Muscle layer of duodenum (tissue), 2 donors: ENCODE results near the gene SVIL.
"Not testable (repeated sequence)": the region's sequence is repeated elsewhere in the genome, so short reads cannot be mapped to it uniquely, and the experiment has no call there.

Experiments used
- H3K27ac ChIP-seq: one replicate; pipeline ENCODE4 v1.7.0; 2013; ENCODE audit warnings: mild to moderate bottlenecking, low read length
- H3K27me3 ChIP-seq: one replicate; pipeline ENCODE4 v1.7.0; 2013; ENCODE audit warnings: low read depth, mild to moderate bottlenecking, control low read depth, low read length
- H3K36me3 ChIP-seq, 2 donors: one replicate each; pipeline ENCODE4 v1.7.0; 2013; ENCODE audit warnings: low read length in 2 of 2, control low read depth in 1 of 2, mild to moderate bottlenecking in 1 of 2; ENCODE audit not compliant: insufficient read depth in 2 of 2, control insufficient read depth in 1 of 2
- H3K4me1 ChIP-seq, 2 donors: one replicate each; pipeline ENCODE4 v1.7.0; 2013; ENCODE audit warnings: low read length in 2 of 2, mild to moderate bottlenecking in 2 of 2, control low read depth in 1 of 2, moderate library complexity in 1 of 2; ENCODE audit not compliant: insufficient read depth in 2 of 2, control insufficient read depth in 1 of 2
- H3K4me3 ChIP-seq, 2 donors: one replicate each; pipeline ENCODE4 v1.7.0; 2013; ENCODE audit warnings: low read length in 2 of 2, low read depth in 1 of 2, mild to moderate bottlenecking in 1 of 2
- H3K9me3 ChIP-seq, 2 donors: one replicate each; pipeline ENCODE4 v1.7.0; 2013; ENCODE audit warnings: low read length in 2 of 2, control low read depth in 1 of 2, mild to moderate bottlenecking in 1 of 2; ENCODE audit not compliant: control insufficient read depth in 1 of 2
- donor health status: healthy.

The SVIL gene

DNA sequence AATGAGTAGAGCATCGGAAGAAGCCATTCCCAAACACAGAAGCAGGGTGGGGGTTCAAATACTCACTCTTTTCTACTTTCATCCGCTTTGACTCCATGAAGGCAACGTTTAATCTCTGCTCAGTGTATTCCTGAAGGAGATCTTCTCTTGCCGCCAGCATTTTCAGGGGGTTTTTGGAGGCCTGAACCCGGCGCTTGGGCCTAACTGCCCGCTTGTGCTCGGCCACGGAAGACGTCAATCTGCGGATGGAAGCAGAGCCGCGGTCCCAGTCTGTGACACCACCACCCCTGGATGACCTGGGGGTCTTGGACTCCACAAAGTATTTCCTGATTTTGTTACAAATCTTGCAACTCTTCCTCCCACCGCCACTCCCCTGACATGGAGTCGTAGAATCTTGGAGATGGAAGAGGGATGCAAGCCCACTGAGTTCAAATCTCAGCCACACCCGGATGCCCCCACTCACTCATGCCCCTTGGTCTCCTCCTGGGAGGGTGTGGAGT is 143.9 kb downstream of the SVIL start:
- not testable (repeated sequence) for H3K27ac ChIP-seq, H3K27me3 ChIP-seq, H3K9me3 ChIP-seq, H3K4me3 ChIP-seq, H3K4me1 ChIP-seq
- peaks cover 38 to 78% of the 10 kb centered on the region in 2 donors for H3K36me3 ChIP-seq

DNA sequence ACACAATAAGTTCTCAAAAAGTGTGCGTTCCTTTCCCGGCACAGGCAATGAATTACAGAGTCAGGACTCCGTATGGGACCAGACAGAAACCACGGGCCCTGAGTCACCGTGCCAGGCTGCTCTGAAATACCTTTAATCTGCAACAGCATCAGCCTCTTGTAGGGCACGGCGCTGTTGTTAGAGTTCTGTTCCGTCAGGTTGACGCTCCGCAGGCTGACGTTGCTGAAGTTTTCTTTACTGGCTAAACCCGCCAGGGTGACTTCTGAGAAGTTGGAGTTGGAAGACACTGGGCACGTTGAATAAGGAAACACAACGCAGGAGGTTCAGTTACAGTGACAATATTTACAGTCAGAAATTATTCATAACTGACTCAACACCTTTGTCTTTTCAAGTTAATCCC is 146.3 kb downstream of the SVIL start:
- H3K36me3 ChIP-seq: peaks cover 25 to 66% of the 10 kb centered on the region in 2 donors
- H3K27ac ChIP-seq, H3K4me3 ChIP-seq: not testable (repeated sequence)

DNA sequence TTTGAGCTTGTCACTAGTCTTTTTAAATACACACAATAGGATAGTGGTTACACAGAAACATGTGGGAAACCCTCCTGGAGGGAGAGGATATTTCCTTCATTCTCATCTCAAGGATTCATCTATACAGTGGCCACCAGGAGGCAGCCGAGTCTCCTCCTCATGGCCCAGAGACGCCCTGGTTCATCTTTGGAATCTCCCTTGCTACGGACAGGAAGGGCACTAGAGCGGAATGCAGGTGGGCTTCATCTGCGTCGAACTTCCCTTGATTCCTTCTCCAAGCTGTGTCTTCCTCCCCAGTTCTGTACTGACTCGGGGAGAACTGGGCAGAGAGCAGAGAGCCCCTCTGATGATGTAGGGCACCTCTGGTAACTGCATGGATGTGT is 146.9 kb downstream of the SVIL start:
- Histone ChIP-seq H3K36me3 (peaks cover 19 to 61% of the 10 kb centered on the region in 2 donors), H3K4me1 (peaks cover 0 to 33% of the 10 kb centered on the region in 2 donors)
- H3K27ac ChIP-seq: not testable (repeated sequence)

More for the DNA sequence above, 146.3 kb downstream of the SVIL start:
- peaks cover 0 to 27% of the 10 kb centered on the region in 2 donors for H3K4me1 ChIP-seq
- H3K9me3 ChIP-seq, H3K27me3 ChIP-seq: not testable (repeated sequence)

DNA sequence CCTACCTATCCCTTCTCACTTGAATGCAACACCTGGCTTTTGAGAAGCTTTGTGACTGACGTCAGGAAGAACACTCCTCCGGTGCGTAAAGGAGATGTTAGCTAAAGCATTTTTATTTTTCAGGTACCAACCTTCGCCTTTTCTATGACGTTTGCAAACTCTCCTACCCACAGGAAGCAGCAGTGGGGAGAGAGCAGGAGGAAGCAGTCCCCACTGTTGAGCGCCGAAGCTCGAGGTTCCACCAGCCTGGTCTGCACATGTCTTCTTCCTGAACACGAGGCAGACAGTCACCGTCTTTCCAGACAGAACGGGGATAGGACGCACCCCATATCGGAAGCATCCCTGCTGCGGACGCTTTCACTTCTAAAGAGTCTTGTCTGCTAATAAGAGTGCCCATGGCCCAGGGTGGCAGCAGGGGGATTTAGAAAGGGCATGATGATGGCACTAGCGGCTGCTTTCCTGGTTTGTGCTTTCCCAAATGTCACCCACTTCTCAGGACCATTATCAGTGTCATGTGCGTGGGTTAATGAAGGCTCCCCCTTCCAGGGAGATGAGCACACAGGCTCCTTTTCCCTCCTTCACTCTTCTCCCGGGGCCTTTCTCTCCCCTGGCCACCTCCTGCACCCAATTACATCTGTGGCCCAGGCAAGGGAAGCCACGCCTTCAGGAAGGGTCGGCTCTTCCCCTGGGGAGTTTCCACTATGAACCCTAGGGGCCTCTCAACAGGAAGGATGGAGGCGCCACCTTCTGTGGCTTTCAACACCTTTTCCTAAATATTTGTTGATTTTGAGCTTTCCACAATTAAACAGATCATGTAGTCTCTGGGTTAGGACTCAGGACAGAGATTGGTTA is 147.5 kb downstream of the SVIL start:
- not testable (repeated sequence) for H3K9me3 ChIP-seq, H3K27ac ChIP-seq, H3K27me3 ChIP-seq, H3K4me3 ChIP-seq
- Histone ChIP-seq H3K4me1 (peaks cover 0 to 40% of the 10 kb centered on the region in 2 donors), H3K36me3 (peaks cover 19 to 54% of the 10 kb centered on the region in 2 donors)

More for the DNA sequence above, 146.9 kb downstream of the SVIL start:
- not testable (repeated sequence) for H3K27me3 ChIP-seq, H3K9me3 ChIP-seq, H3K4me3 ChIP-seq

DNA sequence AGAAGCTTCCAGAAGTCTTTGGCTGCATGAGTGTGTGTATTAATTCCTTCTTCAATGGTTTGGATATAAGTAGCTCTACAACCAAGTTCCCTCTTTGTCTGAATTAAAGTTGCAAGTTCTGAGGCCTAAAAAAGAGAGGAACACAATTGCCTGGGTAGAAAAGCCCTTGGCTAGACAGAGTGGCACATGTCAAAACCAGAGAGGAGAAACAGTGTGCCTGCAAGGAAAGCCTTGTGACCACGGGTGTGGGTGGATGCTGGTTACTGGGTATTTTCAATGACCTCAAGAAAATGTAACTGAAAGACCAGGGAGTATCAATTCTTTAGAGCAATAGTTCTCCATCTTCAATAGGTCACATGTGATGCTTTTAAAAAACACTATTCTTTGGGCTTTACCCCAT is 148.3 kb downstream of the SVIL start:
- H3K4me3 ChIP-seq: no peak overlapping the region
- H3K27me3 ChIP-seq: no peaks in the 10 kb centered on the region
- peaks cover 13 to 46% of the 10 kb centered on the region in 2 donors for H3K36me3 ChIP-seq
- no peak overlapping the region for H3K27ac ChIP-seq
- H3K9me3 ChIP-seq: no peaks in the 10 kb centered on the region
- H3K4me1 ChIP-seq: peaks cover 0 to 44% of the 10 kb centered on the region in 2 donors

DNA sequence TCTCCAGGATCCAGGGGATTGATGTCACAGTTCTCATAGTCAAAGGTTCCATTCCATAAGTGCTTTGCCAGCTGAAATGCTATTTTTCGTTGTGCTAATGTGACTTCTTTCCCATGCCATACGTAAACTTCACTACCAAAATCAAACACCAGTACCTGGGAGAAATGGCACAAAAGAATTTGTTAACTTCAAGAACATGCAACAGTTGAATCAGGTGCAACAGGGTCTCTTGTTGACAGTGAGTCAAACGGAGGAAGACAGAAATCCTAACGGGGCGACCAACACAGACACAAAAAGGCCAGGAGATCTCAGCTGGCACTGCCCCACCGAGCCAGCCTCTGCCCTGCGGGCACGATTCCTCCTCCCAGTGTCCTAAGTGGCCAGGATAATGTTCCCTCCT is 150.1 kb downstream of the SVIL start:
- Histone ChIP-seq H3K4me1 (peaks cover 0 to 53% of the 10 kb centered on the region in 2 donors), H3K36me3 (peaks cover 19 to 46% of the 10 kb centered on the region in 2 donors)
- not testable (repeated sequence) for H3K27ac ChIP-seq, H3K4me3 ChIP-seq, H3K27me3 ChIP-seq, H3K9me3 ChIP-seq

DNA sequence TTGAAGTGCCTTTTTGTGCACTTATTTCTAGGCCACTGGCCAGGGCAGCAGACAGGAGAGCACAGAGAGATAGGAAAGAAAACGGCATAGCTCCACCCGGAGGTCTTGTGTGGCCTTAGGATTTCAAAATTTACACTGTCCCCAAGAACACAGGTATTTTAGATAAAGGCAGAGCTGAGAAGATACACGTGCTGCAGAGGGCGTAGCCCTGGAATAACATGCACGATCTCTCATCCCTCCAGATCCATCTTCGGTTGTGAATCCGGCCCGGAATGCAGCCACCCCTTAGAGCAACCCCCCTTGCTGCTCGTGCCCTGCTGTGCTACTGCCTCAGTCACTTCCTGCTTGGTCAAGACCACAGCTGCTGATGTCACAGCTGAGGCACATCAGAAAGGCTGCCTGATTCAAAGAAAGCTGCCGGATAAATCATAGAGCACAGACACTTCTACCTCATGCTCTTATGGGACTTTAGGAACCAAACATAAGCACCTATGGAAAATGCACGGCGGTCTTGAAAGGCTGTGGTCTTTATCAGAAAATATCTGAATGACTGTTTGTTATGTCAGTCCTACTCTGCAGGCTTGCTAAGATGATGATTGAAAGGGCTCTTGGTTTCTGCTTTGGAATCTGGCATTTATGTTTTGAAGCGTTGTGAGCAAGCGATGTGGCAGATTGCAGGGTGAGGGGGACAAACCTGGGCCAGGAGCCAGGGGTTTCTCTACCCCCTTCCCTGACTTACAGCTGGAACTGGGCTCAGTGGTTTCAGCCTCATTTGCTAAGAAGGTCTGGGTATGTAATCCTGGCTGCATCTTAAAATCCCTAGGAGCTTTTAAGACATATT is 152.0 kb downstream of the SVIL start:
- H3K4me1 ChIP-seq: peaks cover 0 to 48% of the 10 kb centered on the region in 2 donors
- peak overlapping the region in 1 of 2 donors; percentile 8 for H3K4me3 ChIP-seq
- H3K27ac ChIP-seq: peak overlapping the region; percentile 62
- no peaks in the 10 kb centered on the region for H3K9me3 ChIP-seq
- peaks cover 20 to 33% of the 10 kb centered on the region in 2 donors for H3K36me3 ChIP-seq
- H3K27me3 ChIP-seq: no peaks in the 10 kb centered on the region

DNA sequence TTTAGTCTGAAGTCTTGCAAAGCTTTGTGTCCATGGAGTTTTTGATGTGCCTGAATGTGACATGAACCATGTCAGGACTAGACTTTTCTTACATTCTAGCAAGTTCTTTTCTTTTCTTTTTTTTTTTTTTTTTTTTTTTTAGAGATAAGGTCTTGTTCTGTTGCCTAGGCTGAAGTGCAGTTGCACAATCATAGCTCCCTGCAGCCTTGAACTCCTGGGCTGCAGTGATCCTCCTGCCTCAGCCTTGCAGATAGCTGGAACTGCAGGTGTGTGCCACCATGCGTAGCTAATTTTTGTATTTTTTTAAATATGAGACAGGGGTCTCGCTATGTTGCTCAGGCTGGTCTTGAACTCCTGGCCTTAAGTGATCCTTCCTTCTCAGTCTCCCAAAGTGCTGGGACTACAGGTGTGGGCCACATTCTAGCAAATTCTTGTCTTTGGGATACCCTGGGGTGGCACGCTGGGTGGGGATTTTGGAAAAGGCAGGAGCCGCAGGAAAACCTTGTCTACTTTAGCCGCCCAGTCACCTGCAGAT is 152.8 kb downstream of the SVIL start:
- Histone ChIP-seq H3K4me3 (no peak overlapping the region), H3K9me3 (no peaks in the 10 kb centered on the region), H3K36me3 (peaks cover 23 to 29% of the 10 kb centered on the region in 2 donors), H3K27ac (no peak overlapping the region), H3K4me1 (peaks cover 0 to 48% of the 10 kb centered on the region in 2 donors), H3K27me3 (no peaks in the 10 kb centered on the region)

DNA sequence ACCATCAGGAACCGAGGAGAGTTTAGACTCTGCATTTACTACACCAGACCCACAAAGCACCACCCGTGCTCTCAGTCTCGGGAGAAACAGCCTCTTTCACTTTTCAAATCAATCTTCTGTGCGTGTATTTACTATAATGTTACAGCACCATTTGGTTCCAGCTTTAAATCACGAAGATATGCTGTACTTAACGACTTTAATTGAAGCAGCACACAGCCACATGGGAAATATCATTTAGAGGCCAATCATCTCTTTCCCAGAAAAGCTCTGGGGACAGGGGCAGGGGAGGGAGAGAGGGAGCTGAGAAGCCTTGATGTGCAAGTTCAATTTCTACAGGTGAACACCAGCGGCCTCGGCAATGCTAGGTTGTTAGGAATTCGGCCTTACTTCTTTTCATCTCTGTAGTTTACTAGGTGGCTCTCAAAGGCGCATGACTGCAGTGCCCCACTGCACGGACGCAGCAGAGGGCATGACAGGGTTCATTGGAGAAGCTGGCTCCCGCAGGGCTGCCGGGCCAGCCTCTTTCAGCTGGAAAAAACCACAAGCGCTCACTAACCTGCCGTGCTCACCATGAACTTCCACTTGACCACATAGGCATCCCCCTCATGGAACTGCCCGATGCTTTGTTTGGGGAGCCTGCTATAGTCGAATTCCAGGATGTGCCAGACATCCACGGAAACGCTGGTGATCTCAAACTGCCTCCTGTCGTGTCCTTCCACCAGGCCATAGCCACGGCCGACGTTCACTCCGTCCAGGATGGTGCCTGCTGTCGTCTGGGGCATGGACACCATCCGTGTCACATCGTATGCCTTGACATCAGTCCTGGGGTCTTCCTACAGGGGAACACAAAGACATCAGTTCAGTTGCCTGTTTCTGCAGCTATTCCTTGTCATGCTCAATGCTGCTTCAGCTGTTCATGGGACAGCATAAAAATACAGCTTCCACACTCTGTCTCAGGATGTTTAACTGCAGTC is 154.5 kb downstream of the SVIL start:
- Histone ChIP-seq H3K4me3 (no peak overlapping the region), H3K36me3 (peaks cover 16 to 27% of the 10 kb centered on the region in 2 donors), H3K9me3 (no peaks in the 10 kb centered on the region), H3K27ac (no peak overlapping the region), H3K27me3 (no peaks in the 10 kb centered on the region), H3K4me1 (peaks cover 0 to 42% of the 10 kb centered on the region in 2 donors)

DNA sequence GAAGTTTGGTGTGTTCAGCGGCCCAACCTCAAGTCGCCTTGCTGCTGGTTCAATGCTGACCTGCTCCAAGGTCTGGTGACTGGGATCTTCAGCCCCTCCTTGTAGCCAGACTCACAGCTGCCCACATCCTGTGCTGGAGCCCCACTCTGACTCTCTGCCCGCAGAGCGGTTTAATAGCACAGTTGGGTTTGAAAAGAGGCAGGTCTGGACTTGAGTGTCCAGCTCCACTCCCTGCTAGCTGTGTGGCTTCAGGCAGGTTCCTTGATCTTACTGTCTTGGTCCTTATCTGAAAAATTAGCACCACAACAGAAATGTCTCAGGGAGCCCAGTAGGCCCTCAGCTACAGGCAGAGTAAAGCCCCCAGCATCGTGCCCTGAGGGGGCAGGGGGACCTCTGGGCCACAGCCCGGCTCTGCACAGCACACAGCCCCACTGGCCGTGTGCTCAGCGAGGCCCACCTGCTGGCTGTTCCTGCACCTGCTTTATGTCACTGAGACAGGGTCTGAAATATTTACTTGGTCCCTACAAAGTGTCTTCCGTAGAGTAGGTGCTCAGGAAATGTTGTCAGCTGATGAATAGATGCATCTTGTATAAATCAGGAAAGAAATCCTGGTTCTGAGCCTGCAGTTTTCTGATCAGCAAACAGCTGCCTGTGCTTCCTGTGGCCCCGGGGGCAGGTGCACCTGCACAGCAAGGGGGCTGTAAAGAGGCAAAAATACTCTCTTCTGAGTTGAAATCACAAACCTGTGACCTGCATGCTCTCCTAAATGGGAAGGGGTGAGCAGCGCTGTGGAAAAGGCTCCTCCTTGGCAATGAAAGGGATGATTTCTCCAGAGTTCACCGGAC is 155.5 kb downstream of the SVIL start:
- H3K27me3 ChIP-seq: no peaks in the 10 kb centered on the region
- H3K36me3 ChIP-seq: peaks cover 16 to 27% of the 10 kb centered on the region in 2 donors
- H3K27ac ChIP-seq: no peak overlapping the region
- no peak overlapping the region for H3K4me3 ChIP-seq
- H3K4me1 ChIP-seq: peaks cover 0 to 34% of the 10 kb centered on the region in 2 donors
- no peaks in the 10 kb centered on the region for H3K9me3 ChIP-seq
